H1 (cell line): ENCODE results near the gene MYO15B. TPM values are rescaled to one million over a fixed set of nuclear protein-coding genes. Genes with fewer than 3 reads are reported as not detected.

Source experiments
- CTCF ChIA-PET: fragments of 300-600 bp; sonication (Branson Sonifier 250); formaldehyde crosslinking; loops from one replicate; lab custom pipeline; 2021; ENCODE audit not compliant: partially characterized antibody; lab: Charles Lee
- POLR2A ChIA-PET: fragments of 300-600 bp; sonication (Branson Sonifier 250); formaldehyde crosslinking; loops from one replicate; lab custom pipeline; 2021; ENCODE audit warnings: inconsistent platforms; ENCODE audit not compliant: partially characterized antibody; lab: Charles Lee
- DNase-seq, 2 experiments: peaks; one replicate each; pipeline versions ENCODE4 v3.0.0 to v3.0.0-alpha.2; 2010 to 2022; ENCODE audit warnings: low spot score in 2 of 2, low read depth in 1 of 2, mixed read lengths in 1 of 2
- FAIRE-seq: peaks from 2 replicates; lab custom pipeline; 2011; peaks lifted over from hg19 to GRCh38; lab: Jason Lieb, UNC
- H2AFZ ChIP-seq: 2 replicates; pipeline ENCODE4 v1.8.1; 2012; ENCODE audit warnings: low read length, inconsistent platforms
- H2AK5ac ChIP-seq: 2 replicates; pipeline ENCODE4 v1.6.1; 2013; ENCODE audit warnings: low read depth, low read length
- H2BK120ac ChIP-seq: replicated peaks from 2 replicates; pipeline ENCODE3; 2013; ENCODE audit warnings: low read depth, low read length, inconsistent platforms
- H2BK12ac ChIP-seq: 2 replicates; pipeline ENCODE4 v1.6.1; 2013; ENCODE audit warnings: low read depth, low read length
- H2BK15ac ChIP-seq: 2 replicates; pipeline ENCODE4 v1.6.1; 2013; ENCODE audit warnings: low read length
- H2BK20ac ChIP-seq: 2 replicates; pipeline ENCODE4 v1.6.1; 2013; ENCODE audit warnings: low read length
- H2BK5ac ChIP-seq: 2 replicates; pipeline ENCODE4 v1.6.1; 2013; ENCODE audit warnings: low read depth, low read length
- H3K14ac ChIP-seq: 2 replicates; pipeline ENCODE4 v1.6.1; 2013; ENCODE audit warnings: inconsistent platforms; ENCODE audit not compliant: insufficient read length
- H3K18ac ChIP-seq: 2 replicates; pipeline ENCODE4 v1.6.1; 2013; ENCODE audit warnings: low read length; ENCODE audit errors: extremely low read depth
- H3K23ac ChIP-seq: 2 replicates; pipeline ENCODE4 v1.6.1; 2013; ENCODE audit warnings: inconsistent platforms; ENCODE audit not compliant: insufficient read length
- H3K23me2 ChIP-seq: 2 replicates; pipeline ENCODE4 v1.6.1; 2013; ENCODE audit warnings: low read depth, low read length
- H3K27ac ChIP-seq: 2 replicates; pipeline ENCODE4 v1.6.1; 2011; ENCODE audit warnings: low read depth, low read length, inconsistent platforms
- H3K27me3 ChIP-seq, 4 experiments: replicated peaks in 1 of 4; 1 replicate in 1 of 4; 2 replicates in 3 of 4; pipeline versions ENCODE4 v1.6.1 to v1.8.1; 2011 to 2013; ENCODE audit warnings: low read length in 3 of 4, mild to moderate bottlenecking in 3 of 4, inconsistent platforms in 2 of 4, mixed read lengths in 2 of 4, moderate library complexity in 1 of 4; ENCODE audit not compliant: control insufficient read depth in 3 of 4, insufficient read depth in 3 of 4; ENCODE audit errors: extremely low read depth in 1 of 4
- H3K36me3 ChIP-seq, 4 experiments: 2 replicates each; pipeline versions ENCODE4 v1.6.1 to v1.8.1; 2011 to 2013; ENCODE audit warnings: mild to moderate bottlenecking in 4 of 4, low read length in 3 of 4, moderate library complexity in 2 of 4, control low read depth in 1 of 4, inconsistent platforms in 1 of 4; ENCODE audit not compliant: insufficient read depth in 4 of 4, control insufficient read depth in 2 of 4
- H3K4ac ChIP-seq: replicated peaks from 2 replicates; pipeline ENCODE3; 2013; ENCODE audit warnings: low read length, low read depth, mixed read lengths, inconsistent platforms; ENCODE audit not compliant: insufficient read length
- H3K4me1 ChIP-seq, 4 experiments: replicated peaks in 1 of 4; 1 replicate in 1 of 4; 2 replicates in 3 of 4; pipeline versions ENCODE4 v1.6.1 to v1.8.1; 2011 to 2013; ENCODE audit warnings: low read length in 3 of 4, inconsistent platforms in 2 of 4, mixed read lengths in 1 of 4; ENCODE audit not compliant: insufficient read depth in 4 of 4, control insufficient read depth in 3 of 4
- H3K4me2 ChIP-seq, 2 experiments: 2 replicates each; pipeline versions ENCODE4 v1.6.1 to v1.8.1; 2011 to 2013; ENCODE audit warnings: low read depth in 2 of 2, low read length in 2 of 2, control low read depth in 1 of 2, inconsistent platforms in 1 of 2, mild to moderate bottlenecking in 1 of 2; ENCODE audit not compliant: insufficient read depth in 1 of 2
- H3K4me3 ChIP-seq, 4 experiments: fragments of 200-600, 300-600 bp in 1 of 4; sonication (generic), shearing (Covaris generic), sonication (Bioruptor Twin) in 1 of 4; 2 replicates each; pipeline versions ENCODE4 v1.5.1 to v1.8.1; 2011 to 2016; ENCODE audit warnings: low read length in 4 of 4, low read depth in 3 of 4, control low read depth in 2 of 4, inconsistent platforms in 2 of 4, mild to moderate bottlenecking in 2 of 4, mixed read lengths in 1 of 4, moderate library complexity in 1 of 4; ENCODE audit not compliant: insufficient read depth in 2 of 4; ENCODE audit errors: extremely low read depth in 1 of 4
- H3K56ac ChIP-seq: replicated peaks from 2 replicates; pipeline ENCODE3; 2013; ENCODE audit warnings: low read depth, mild to moderate bottlenecking, mixed read lengths, low read length, inconsistent platforms; ENCODE audit not compliant: insufficient read length
- H3K79me1 ChIP-seq: 2 replicates; pipeline ENCODE4 v1.6.1; 2013; ENCODE audit warnings: low read depth, low read length, control low read depth
- H3K79me2 ChIP-seq, 2 experiments: 2 replicates each; pipeline versions ENCODE4 v1.6.1 to v1.8.1; 2012 to 2013; ENCODE audit warnings: low read length in 2 of 2, mild to moderate bottlenecking in 2 of 2, inconsistent platforms in 1 of 2; ENCODE audit not compliant: insufficient read depth in 2 of 2, control insufficient read depth in 1 of 2
- H3K9ac ChIP-seq, 4 experiments: replicated peaks in 1 of 4; 1 replicate in 1 of 4; 2 replicates in 3 of 4; pipeline versions ENCODE4 v1.6.1 to v1.8.1; 2011 to 2013; ENCODE audit warnings: low read depth in 3 of 4, low read length in 3 of 4, control low read depth in 2 of 4, mild to moderate bottlenecking in 2 of 4, moderate library complexity in 2 of 4, inconsistent platforms in 1 of 4; ENCODE audit errors: extremely low read depth in 1 of 4
- H3K9me3 ChIP-seq, 2 experiments: 2 replicates each; pipeline versions ENCODE4 v1.6.1 to v1.8.1; 2012 to 2013; ENCODE audit warnings: mild to moderate bottlenecking in 2 of 2, moderate library complexity in 2 of 2, control low read depth in 1 of 2, inconsistent platforms in 1 of 2, low read depth in 1 of 2, low read length in 1 of 2, mixed read lengths in 1 of 2; ENCODE audit not compliant: insufficient read depth in 2 of 2
- H4K20me1 ChIP-seq, 2 experiments: replicated peaks in 1 of 2; 2 replicates each; pipeline versions ENCODE3 to v1.8.1; 2011 to 2013; ENCODE audit warnings: inconsistent platforms in 2 of 2, low read length in 2 of 2, mild to moderate bottlenecking in 1 of 2; ENCODE audit not compliant: insufficient read depth in 2 of 2, control insufficient read depth in 1 of 2
- H4K5ac ChIP-seq: 2 replicates; pipeline ENCODE4 v1.6.1; 2013; ENCODE audit warnings: low read length, low read depth, mixed read lengths, inconsistent platforms; ENCODE audit not compliant: insufficient read length
- H4K8ac ChIP-seq: 2 replicates; pipeline ENCODE4 v1.8.0; 2013; ENCODE audit warnings: mild to moderate bottlenecking, moderate library complexity, low read length, inconsistent platforms; ENCODE audit not compliant: insufficient read depth; ENCODE audit errors: extremely low read depth
- H4K91ac ChIP-seq: replicated peaks from 2 replicates; pipeline ENCODE3; 2013; ENCODE audit warnings: low read length, mixed read lengths, inconsistent platforms; ENCODE audit not compliant: insufficient read length
- SAP30 ChIP-seq: fragments of 300-600 bp; sonication (generic); IDR thresholded peaks from 2 replicates; pipeline ENCODE4 v1.7.1; 2012; ENCODE audit warnings: low read length, moderate library complexity, mild to moderate bottlenecking, inconsistent platforms; ENCODE audit not compliant: insufficient read depth, insufficient replicate concordance
- SIN3A ChIP-seq, 2 experiments: IDR thresholded peaks in 1 of 2; conservative IDR thresholded peaks in 1 of 2; 2 replicates each; pipeline ENCODE4 v1.6.1; 2011 to 2012; ENCODE audit warnings: low read length in 2 of 2, improper control_type of control experiment in 1 of 2, low read depth in 1 of 2, mild to moderate bottlenecking in 1 of 2
- WGBS, 2 experiments: shearing (Covaris generic) in 1 of 2; methylation state at CpG; one replicate each; pipeline versions ENCODE4 v1.1.6 to v1.1.7; 2013 to 2015; ENCODE audit warnings: low lambda C conversion rate in 2 of 2, mixed read lengths in 2 of 2, inconsistent platforms in 1 of 2, low coverage in 1 of 2, missing lambda C conversion rate in 1 of 2; ENCODE audit not compliant: insufficient replicate concordance in 2 of 2, insufficient coverage in 1 of 2, insufficient read length in 1 of 2; ENCODE audit errors: extremely low coverage in 1 of 2, missing lambda C conversion rate in 1 of 2; 5-methylcytosine and 5-hydroxymethylcytosine counted together
- polyA plus RNA-seq, 7 experiments: library from polyadenylated mRNA; depleted of rRNA in 3 of 7; stranded (reverse) in 5 of 7; unstranded in 2 of 7; fragments of >200 nt in 5 of 7; fragments of 200-250 nt in 2 of 7; gene quantifications; 1 replicate in 5 of 7; 2 replicates in 1 of 7; 4 replicates in 1 of 7; pipeline versions ENCODE4 v1.2.1 to v1.2.3, GENCODE V29; 2011 to 2013; ENCODE audit warnings: missing spikeins in 2 of 7, mixed read lengths in 2 of 7
- total RNA-seq: library from RNA; stranded (reverse); fragmentation: NEBNext Ultra II Directional; extraction: Animal tissue kit (Norgen Biotek cat#: 25700); gene quantifications from 2 replicates; pipeline ENCODE4 v1.2.1, GENCODE V29; 2021

Gene MYO15B
- total and polyA plus RNA-seq, 2 of the 8 experiments (the other 6 are each of a cell fraction or from before 2014, with no cell fraction given): 7.1 to 11.2 TPM

DNA sequence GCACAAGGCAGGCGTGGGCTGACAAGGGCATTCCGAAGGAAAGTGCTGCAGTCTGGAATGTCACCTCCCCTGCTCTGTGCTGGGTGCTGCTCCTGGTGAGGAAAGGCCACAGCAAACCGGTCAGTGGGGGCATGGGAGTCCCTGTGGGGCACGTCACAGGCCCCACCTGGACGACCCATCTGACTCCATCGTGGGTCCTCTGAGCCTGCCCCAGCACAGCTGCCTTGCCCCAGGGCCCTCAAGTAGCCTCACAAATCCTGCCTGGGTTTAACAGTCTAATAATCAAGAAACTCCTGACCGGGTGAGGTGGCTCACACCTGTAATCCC, 2.8 kb upstream of the MYO15B start:
- H3K9ac ChIP-seq: no peak overlapping the region
- peak overlapping the region; percentile 41; the same call in 1 of the 2 replicates for H4K8ac ChIP-seq
- H2AK5ac ChIP-seq: peak overlapping the region; percentile 15; the same call in 1 of the 2 replicates
- no peak overlapping the region for H3K14ac ChIP-seq
- H3K27ac ChIP-seq: no peak overlapping the region
- H4K20me1 ChIP-seq: no peaks in the 10 kb centered on the region
- no peak overlapping the region for H2BK12ac ChIP-seq
- H3K4me2 ChIP-seq: no peak overlapping the region
- no peaks in the 10 kb centered on the region; a peak in 1 of 4 replicates for H3K9me3 ChIP-seq
- H3K56ac ChIP-seq: no peak overlapping the region
- H3K27me3 ChIP-seq: peaks cover 0 to 13% (median 1%) of the 10 kb centered on the region in 4 experiments; a peak in 3 of 7 replicates
- H2BK20ac ChIP-seq: no peak overlapping the region
- H2BK15ac ChIP-seq: no peak overlapping the region
- DNase-seq (no peak), FAIRE-seq (no peak)
- no peak overlapping the region for H3K23ac ChIP-seq
- no peak overlapping the region for H2BK5ac ChIP-seq
- H3K79me2 ChIP-seq: no peaks in the 10 kb centered on the region
- peaks cover 14% of the 10 kb centered on the region; the same call in 1 of the 2 replicates for H3K23me2 ChIP-seq
- H4K5ac ChIP-seq: no peak overlapping the region
- peaks cover 0 to 6% (median 2%) of the 10 kb centered on the region in 4 experiments; a peak in 5 of 7 replicates for H3K4me1 ChIP-seq
- H2AFZ ChIP-seq: no peak overlapping the region
- WGBS, 2 experiments: 83% methylated on average over 7 of the region's 7 CpGs; no CpG with 5 or more reads in 1 of the 2 experiments
- H3K18ac ChIP-seq: no peak overlapping the region
- no peaks in the 10 kb centered on the region for H3K79me1 ChIP-seq
- no peak overlapping the region for H4K91ac ChIP-seq
- no peak overlapping the region for H2BK120ac ChIP-seq
- H3K4me3 ChIP-seq: no peak overlapping the region
- ChIA-PET POLR2A (interaction anchor here (0.6 kb wide), 1 partner anchor 133 kb away, joined by 3 read pairs; no protein-coding TSS in a partner anchor), CTCF (interaction anchor here (0.8 to 1.9 kb wide), 3 partner anchors 17 to 65 kb away, joined by 3 to 7 read pairs (median 5); partner anchors contain the start of gene SMIM5)
- TF ChIP-seq SAP30 (no peak), SIN3A (conservative IDR thresholded peaks at IDR 0.05 in 1 of 2, IDR thresholded peaks at IDR 0.05 in 1 of 2; ENCODE audit: low read depth in 1 of 2, low read length in 2 of 2) (no peak)
- no peaks in the 10 kb centered on the region for H3K36me3 ChIP-seq
- H3K4ac ChIP-seq: no peak overlapping the region
